Calu3 (cell line): ENCODE results near the gene CLSTN3. TPM values are rescaled to one million over a fixed set of nuclear protein-coding genes. Genes with fewer than 3 reads are reported as not detected.

ENCODE experiments used
- BruUV-seq: library from RNA; stranded (reverse); fragments of 400-500 nt; replicated peaks from 2 replicates; lab custom pipeline; 2021; lab: Mats Ljungman, UMichigan
- CTCF ChIA-PET: fragments of 300-600 bp; sonication (Branson Sonifier 250); formaldehyde crosslinking; loops from one replicate; lab custom pipeline; 2022; ENCODE audit warnings: antibody characterized with exemption; lab: Charles Lee
- DNase-seq: peaks from one replicate; pipeline ENCODE4 v3.0.0; 2022
- H3K27ac Mint-ChIP-seq: one replicate; pipeline ENCODE4 v1.8.0; 2022; ENCODE audit warnings: mixed read lengths; ENCODE audit not compliant: unreplicated experiment
- H3K27me3 Mint-ChIP-seq: one replicate; pipeline ENCODE4 v1.8.0; 2022; ENCODE audit warnings: mixed read lengths; ENCODE audit not compliant: unreplicated experiment
- H3K36me3 Mint-ChIP-seq: one replicate; pipeline ENCODE4 v1.8.0; 2022; ENCODE audit warnings: mild to moderate bottlenecking, moderate library complexity, mixed read lengths; ENCODE audit not compliant: insufficient read depth, unreplicated experiment
- H3K4me1 Mint-ChIP-seq: one replicate; pipeline ENCODE4 v1.8.0; 2022; ENCODE audit warnings: mild to moderate bottlenecking, low read depth, mixed read lengths; ENCODE audit not compliant: unreplicated experiment
- H3K4me3 Mint-ChIP-seq: one replicate; pipeline ENCODE4 v1.8.0; 2022; ENCODE audit warnings: mild to moderate bottlenecking, low read depth, moderate library complexity, mixed read lengths; ENCODE audit not compliant: unreplicated experiment
- H3K9me3 Mint-ChIP-seq: one replicate; pipeline ENCODE4 v1.8.0; 2022; ENCODE audit warnings: low read depth, mixed read lengths; ENCODE audit not compliant: unreplicated experiment
- CTCF ChIP-seq: fragments of 200-600 bp; IDR thresholded peaks from one replicate; pipeline ENCODE4 v1.8.0; 2022; ENCODE audit warnings: antibody characterized with exemption; ENCODE audit not compliant: unreplicated experiment
- intact Hi-C: fragments of 100-400 bp; cut with micrococcal nuclease; formaldehyde crosslinking; loops from one replicate; pipeline ENCODE4 v1.10.0; 2022; ENCODE audit not compliant: unreplicated experiment
- total RNA-seq: library from RNA; stranded (reverse); gene quantifications from 2 replicates; pipeline ENCODE4 v1.2.3, GENCODE V29; 2022

CLSTN3 gene
- total RNA-seq, 1 experiment from 2014 or later, result 37.5 TPM

- intact Hi-C loops, result no loop called here
- H3K9me3 Mint-ChIP-seq, result peaks cover 4% of the 10 kb centered on the region
- no peak for TF ChIP-seq CTCF
- H3K27me3 Mint-ChIP-seq, result no peaks in the 10 kb centered on the region
- peaks cover 12% of the 10 kb centered on the region for H3K36me3 Mint-ChIP-seq
- no TSS peak for BruUV-seq
- H3K4me1 Mint-ChIP-seq, result no peaks in the 10 kb centered on the region
- CTCF ChIA-PET, result no interaction called here
- no peak overlapping the region for H3K4me3 Mint-ChIP-seq
- no peak overlapping the region for H3K27ac Mint-ChIP-seq
- no peak for DNase-seq
Observed at GRCh38 chr12:7101047-7101693, 29.0 kb upstream of the CLSTN3 start.

GRCh38 chr12:7101694-7102131 lies 28.5 kb upstream of the CLSTN3 start:
- Mint-ChIP-seq H3K4me3 (no peak overlapping the region), H3K9me3 (peaks cover 8% of the 10 kb centered on the region), H3K27ac (no peak overlapping the region), H3K4me1 (no peaks in the 10 kb centered on the region), H3K36me3 (peaks cover 10% of the 10 kb centered on the region), H3K27me3 (no peaks in the 10 kb centered on the region)
- no peak for TF ChIP-seq CTCF
- no peak for DNase-seq
- intact Hi-C loops, result no loop called here
- CTCF ChIA-PET, result no interaction called here
- no TSS peak for BruUV-seq

- H3K27ac Mint-ChIP-seq, result no peak overlapping the region
- peaks cover 9% of the 10 kb centered on the region for H3K36me3 Mint-ChIP-seq
- H3K27me3 Mint-ChIP-seq, result no peaks in the 10 kb centered on the region
- no TSS peak for BruUV-seq
- TF ChIP-seq CTCF, result no peak
- H3K4me3 Mint-ChIP-seq, result no peak overlapping the region
- CTCF ChIA-PET, result no interaction called here
- H3K9me3 Mint-ChIP-seq, result peaks cover 8% of the 10 kb centered on the region
- intact Hi-C loops, result no loop called here
- DNase-seq, result no peak
- H3K4me1 Mint-ChIP-seq, result peaks cover 1% of the 10 kb centered on the region
Observed at GRCh38 chr12:7102582-7102981, 27.6 kb upstream of the CLSTN3 start.

GRCh38 chr12:7103837-7104584 lies 26.2 kb upstream of the CLSTN3 start:
- peaks cover 9% of the 10 kb centered on the region for H3K4me1 Mint-ChIP-seq
- no peak overlapping the region for H3K27ac Mint-ChIP-seq
- no peak for DNase-seq
- H3K36me3 Mint-ChIP-seq, result peaks cover 20% of the 10 kb centered on the region
- CTCF ChIA-PET, result no interaction called here
- no peak for TF ChIP-seq CTCF
- no peaks in the 10 kb centered on the region for H3K27me3 Mint-ChIP-seq
- H3K4me3 Mint-ChIP-seq, result no peak overlapping the region
- H3K9me3 Mint-ChIP-seq, result peaks cover 8% of the 10 kb centered on the region
- intact Hi-C loops, result no loop called here
- no TSS peak for BruUV-seq
